Measurements from ENCODE around the gene PARD6G.

PARD6G gene

GRCh38 chr18:80108739-80109675 is 138.3 kb downstream of the PARD6G start, which contains the start of gene ADNP2:
Gene ADNP2 (plus strand): TSS chr18:80109262. CDS start chr18:80117543, 8,281 bp downstream.
- DNase-seq (ENCODE audit: low spot score) = peak; percentile 92
- FAIRE-seq = peak; percentile 81

GRCh38 chr18:80108121-80108536 is 139.2 kb downstream of the PARD6G start:
- DNase-seq (ENCODE audit: low spot score) (no peak), FAIRE-seq (no peak)

DNA sequence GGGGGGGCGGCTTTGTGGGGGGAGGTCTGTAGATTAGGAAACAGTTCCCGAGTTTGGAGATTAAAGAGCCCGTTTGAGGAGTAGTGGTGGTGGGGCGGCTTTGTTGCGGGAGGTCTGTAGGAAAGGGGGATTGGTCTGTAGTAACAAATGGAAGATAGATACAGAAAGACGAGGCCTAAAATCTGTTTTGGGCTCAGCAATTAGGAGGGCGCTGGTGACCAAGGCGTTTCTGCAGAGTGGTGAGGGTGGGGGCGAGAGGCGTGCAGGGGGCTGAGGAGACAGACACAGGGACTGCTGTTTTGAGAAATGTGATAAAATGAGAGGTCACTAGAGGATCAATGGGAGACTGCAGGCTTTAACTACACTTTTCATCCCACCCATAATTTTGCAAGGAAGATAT is 139.9 kb downstream of the PARD6G start:
- FAIRE-seq (no peak), DNase-seq (ENCODE audit: low spot score) (no peak)
